Endothelial cell of umbilical vein (primary cell): ENCODE data around the gene RAB37. TPM values are rescaled to one million over a fixed set of nuclear protein-coding genes. Genes with fewer than 3 reads are reported as not detected.

ENCODE experiments used
- BruUV-seq: library from RNA; stranded (reverse); fragments of 400-500 nt; replicated peaks from 2 replicates; lab custom pipeline; 2021; lab: Mats Ljungman, UMichigan
- CTCF ChIA-PET: fragments of 300-600, 350-600 bp; sonication (Branson Sonifier 250); formaldehyde crosslinking; loops from one replicate; lab custom pipeline; 2021; ENCODE audit warnings: antibody characterized with exemption, inconsistent platforms; lab: Charles Lee
- POLR2A ChIA-PET: fragments of 300-600, 350-600 bp; sonication (Branson Sonifier 250); formaldehyde crosslinking; loops from one replicate; lab custom pipeline; 2021; ENCODE audit warnings: antibody characterized with exemption, inconsistent platforms; lab: Charles Lee
- DNase-seq: peaks from one replicate; pipeline ENCODE4 v3.0.0-alpha.2; 2011; ENCODE audit warnings: low read depth, low spot score
- FAIRE-seq: peaks from 2 replicates; lab custom pipeline; 2011; peaks lifted over from hg19 to GRCh38; lab: Jason Lieb, UNC
- H2AFZ ChIP-seq: 2 replicates; pipeline ENCODE4 v1.6.0; 2012; ENCODE audit warnings: low read depth, low read length, control low read depth, inconsistent platforms
- H3K27ac ChIP-seq: 2 replicates; pipeline ENCODE4 v1.5.1; 2011; ENCODE audit warnings: low read depth, mild to moderate bottlenecking, control low read depth, low read length, moderate library complexity; ENCODE audit not compliant: insufficient read depth
- H3K27me3 ChIP-seq, 2 experiments: 2 replicates each; pipeline versions ENCODE4 v1.6.0 to v1.6.1; 2011; ENCODE audit warnings: low read length in 2 of 2, mixed read lengths in 1 of 2; ENCODE audit not compliant: control insufficient read depth in 2 of 2, insufficient read depth in 2 of 2
- H3K36me3 ChIP-seq, 2 experiments: 2 replicates in 1 of 2; 3 replicates in 1 of 2; pipeline ENCODE4 v1.5.1; 2011; ENCODE audit warnings: low read length in 2 of 2, mild to moderate bottlenecking in 1 of 2, moderate library complexity in 1 of 2; ENCODE audit not compliant: control insufficient read depth in 2 of 2, insufficient read depth in 2 of 2; ENCODE audit errors: extremely low read depth in 1 of 2
- H3K4me1 ChIP-seq: 3 replicates; pipeline ENCODE4 v1.5.1; 2011; ENCODE audit warnings: mild to moderate bottlenecking, low read length; ENCODE audit not compliant: control insufficient read depth, insufficient read depth; ENCODE audit errors: extremely low read depth
- H3K4me2 ChIP-seq: 2 replicates; pipeline ENCODE4 v1.6.1; 2011; ENCODE audit warnings: low read length, control low read depth, mixed read lengths; ENCODE audit not compliant: insufficient read depth
- H3K4me3 ChIP-seq, 3 experiments: fragments of 200-600 bp in 1 of 3; sonication (generic), shearing (Covaris generic) in 1 of 3; replicated peaks in 1 of 3; 2 replicates each; pipeline ENCODE4 v1.5.1; 2011 to 2016; ENCODE audit warnings: control low read depth in 3 of 3, low read length in 3 of 3, mild to moderate bottlenecking in 2 of 3, inconsistent platforms in 1 of 3, low read depth in 1 of 3, moderate library complexity in 1 of 3; ENCODE audit not compliant: insufficient read depth in 1 of 3
- H3K79me2 ChIP-seq: 2 replicates; pipeline ENCODE4 v1.6.0; 2012; ENCODE audit warnings: low read length, inconsistent platforms; ENCODE audit not compliant: control insufficient read depth, insufficient read depth
- H3K9ac ChIP-seq: replicated peaks from 2 replicates; pipeline ENCODE3; 2011; ENCODE audit warnings: low read length, control low read depth; ENCODE audit not compliant: insufficient read depth; ENCODE audit errors: extremely low read depth
- H3K9me1 ChIP-seq: replicated peaks from 3 replicates; pipeline ENCODE4 v1.6.0; 2011; ENCODE audit warnings: mild to moderate bottlenecking, low read length; ENCODE audit not compliant: control insufficient read depth, insufficient read depth; ENCODE audit errors: extremely low read depth
- H3K9me3 ChIP-seq: replicated peaks from 2 replicates; pipeline ENCODE4 v1.5.1; 2012; ENCODE audit warnings: low read length, inconsistent platforms; ENCODE audit not compliant: control insufficient read depth, insufficient read depth
- H4K20me1 ChIP-seq: replicated peaks from 2 replicates; pipeline ENCODE3; 2011; ENCODE audit warnings: mild to moderate bottlenecking, low read length; ENCODE audit not compliant: control insufficient read depth, insufficient read depth; ENCODE audit errors: extremely low read depth
- EZH2 ChIP-seq: IDR thresholded peaks from 2 replicates; pipeline ENCODE4 v1.6.1; 2012; ENCODE audit warnings: borderline replicate concordance, low read depth, mild to moderate bottlenecking, moderate library complexity, low read length, inconsistent platforms; ENCODE audit not compliant: severe bottlenecking
- FOS ChIP-seq: IDR thresholded peaks from 2 replicates; pipeline ENCODE4 v1.6.1; 2011; ENCODE audit warnings: mild to moderate bottlenecking, low read length, moderate library complexity, borderline replicate concordance; ENCODE audit not compliant: insufficient read depth
- GATA2 ChIP-seq: IDR thresholded peaks from 2 replicates; pipeline ENCODE4 v1.7.0; 2011; ENCODE audit warnings: low read depth, mild to moderate bottlenecking, moderate library complexity, mixed read lengths, low read length; ENCODE audit not compliant: insufficient read length, insufficient read depth
- JUN ChIP-seq: IDR thresholded peaks from 2 replicates; pipeline ENCODE4 v1.6.1; 2011; ENCODE audit warnings: borderline replicate concordance, low read depth; ENCODE audit not compliant: insufficient read length, insufficient read depth
- MYC ChIP-seq: IDR thresholded peaks from one replicate; pipeline ENCODE4 v1.6.1; 2011; ENCODE audit warnings: mild to moderate bottlenecking, low read depth, low read length
- POLR2A ChIP-seq: IDR thresholded peaks from 2 replicates; pipeline ENCODE4 v1.6.1; 2012; ENCODE audit warnings: low read depth, mild to moderate bottlenecking, control low read depth, low read length
- POLR2AphosphoS5 ChIP-seq: IDR thresholded peaks from 2 replicates; pipeline ENCODE4 v1.6.1; 2012; ENCODE audit warnings: low read depth, mild to moderate bottlenecking, control low read depth, low read length, moderate library complexity; ENCODE audit not compliant: insufficient read depth
- dilution Hi-C: fragments of 300-500 bp; cut with MboI; formaldehyde crosslinking; loops from one replicate; pipeline ENCODE4 v1.15.0; 2019; ENCODE audit warnings: low sequenced_read_pairs; ENCODE audit not compliant: extremely low pct_ligation_motif_present
- intact Hi-C: fragments of 100-400 bp; cut with micrococcal nuclease; formaldehyde crosslinking; loops from one replicate; pipeline ENCODE4 v1.10.0; 2022
- polyA plus RNA-seq, 4 experiments: library from polyadenylated mRNA; depleted of rRNA in 3 of 4; stranded (reverse) in 3 of 4; unstranded in 1 of 4; fragments of >200 nt; gene quantifications; 2 replicates each; pipeline versions ENCODE4 v1.2.1 to v1.2.3, GENCODE V29; 2011 to 2012; ENCODE audit warnings: missing spikeins in 1 of 4
- total RNA-seq: library from RNA; stranded (reverse); gene quantifications from 2 replicates; pipeline ENCODE4 v1.2.3, GENCODE V29; 2021
- TF ChIP-seq, protein P1 (sequence below): IDR thresholded peaks from 2 replicates; pipeline ENCODE4 v1.6.1; 2011; ENCODE audit not compliant: insufficient read depth, insufficient read length
- TF ChIP-seq, protein P2 (sequence below), 2 donors: IDR thresholded peaks; 1 replicate in 1 of 2; 2 replicates in 1 of 2; pipeline ENCODE4 v1.5.1; 2011; ENCODE audit warnings: low read length in 2 of 2, mild to moderate bottlenecking in 2 of 2, moderate library complexity in 2 of 2, control low read depth in 1 of 2, inconsistent platforms in 1 of 2, low read depth in 1 of 2; ENCODE audit not compliant: insufficient read depth in 1 of 2; ENCODE audit errors: extremely low read depth in 1 of 2

The RAB37 gene
- total and polyA plus RNA-seq, 2 donors (not counting 3 experiments of a cell fraction or from before 2014, with no cell fraction given), result 0.11 TPM; not detected in 1

DNA sequence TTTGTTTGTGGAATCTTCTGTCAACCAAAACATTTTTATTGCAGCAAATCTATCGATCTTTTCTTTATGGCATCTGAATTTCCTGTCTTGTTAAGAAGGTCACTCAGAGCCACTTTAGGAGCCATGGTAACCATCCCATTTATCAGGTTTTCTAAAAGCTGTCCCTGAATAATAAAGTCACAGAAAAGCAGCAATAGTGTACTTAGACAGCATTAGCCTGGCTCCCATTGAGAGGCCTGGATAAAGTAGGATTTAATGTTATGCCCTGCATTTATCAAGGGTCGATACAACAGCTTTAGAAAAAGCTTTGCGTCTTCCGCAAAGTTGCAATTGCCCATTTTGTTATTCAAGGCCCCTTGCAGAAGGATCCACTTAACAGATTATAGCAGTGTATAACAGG, 14.3 kb upstream of the RAB37 start:
- TF ChIP-seq EZH2 (no peak), GATA2 (no peak), POLR2A (no peak)
- TF ChIP-seq, protein P1, sequence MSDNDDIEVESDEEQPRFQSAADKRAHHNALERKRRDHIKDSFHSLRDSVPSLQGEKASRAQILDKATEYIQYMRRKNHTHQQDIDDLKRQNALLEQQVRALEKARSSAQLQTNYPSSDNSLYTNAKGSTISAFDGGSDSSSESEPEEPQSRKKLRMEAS, result no peak
- H3K27me3 ChIP-seq, result no peaks in the 10 kb centered on the region
- POLR2A ChIA-PET, result no interaction called here

DNA sequence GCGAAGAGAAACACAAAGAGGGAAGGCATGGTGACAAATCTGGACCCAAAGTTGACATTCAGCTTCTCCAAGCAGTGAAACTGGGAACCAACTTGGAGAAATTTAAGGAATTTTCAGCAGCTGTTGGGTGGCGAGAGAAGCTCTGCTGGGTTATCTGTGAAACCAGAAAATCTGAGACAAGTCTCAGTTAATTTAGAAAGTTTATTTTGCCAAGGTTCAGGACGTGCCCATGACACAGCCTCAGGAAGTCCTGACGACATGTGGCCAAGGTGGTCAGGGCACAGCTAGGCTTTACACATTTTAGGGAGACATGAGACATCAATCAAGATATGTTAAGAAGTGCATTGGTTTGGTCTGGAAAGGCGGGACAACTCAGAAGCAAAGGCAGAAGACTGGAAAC, 13.2 kb upstream of the RAB37 start:
- intact Hi-C loops, result no loop called here
- H3K4me3 ChIP-seq, result no peak overlapping the region
- DNase-seq, result no peak
- H3K36me3 ChIP-seq, result no peaks in the 10 kb centered on the region
- H4K20me1 ChIP-seq, result no peaks in the 10 kb centered on the region
- dilution Hi-C loops, result no loop called here
- H3K4me2 ChIP-seq, result no peak overlapping the region
- H3K9me3 ChIP-seq, result no peaks in the 10 kb centered on the region
- H3K4me1 ChIP-seq, result no peaks in the 10 kb centered on the region
- FAIRE-seq, result no peak
- H3K9ac ChIP-seq, result no peak overlapping the region
- H3K27ac ChIP-seq, result no peak overlapping the region
- BruUV-seq, result no TSS peak
- ChIA-PET CTCF (interaction anchor here (1.2 kb wide), 1 partner anchor 47 kb away, joined by 3 read pairs; no protein-coding TSS in a partner anchor), POLR2A (no interaction called here)
- H2AFZ ChIP-seq, result no peak overlapping the region
- no peaks in the 10 kb centered on the region for H3K79me2 ChIP-seq
- TF ChIP-seq, protein P2, sequence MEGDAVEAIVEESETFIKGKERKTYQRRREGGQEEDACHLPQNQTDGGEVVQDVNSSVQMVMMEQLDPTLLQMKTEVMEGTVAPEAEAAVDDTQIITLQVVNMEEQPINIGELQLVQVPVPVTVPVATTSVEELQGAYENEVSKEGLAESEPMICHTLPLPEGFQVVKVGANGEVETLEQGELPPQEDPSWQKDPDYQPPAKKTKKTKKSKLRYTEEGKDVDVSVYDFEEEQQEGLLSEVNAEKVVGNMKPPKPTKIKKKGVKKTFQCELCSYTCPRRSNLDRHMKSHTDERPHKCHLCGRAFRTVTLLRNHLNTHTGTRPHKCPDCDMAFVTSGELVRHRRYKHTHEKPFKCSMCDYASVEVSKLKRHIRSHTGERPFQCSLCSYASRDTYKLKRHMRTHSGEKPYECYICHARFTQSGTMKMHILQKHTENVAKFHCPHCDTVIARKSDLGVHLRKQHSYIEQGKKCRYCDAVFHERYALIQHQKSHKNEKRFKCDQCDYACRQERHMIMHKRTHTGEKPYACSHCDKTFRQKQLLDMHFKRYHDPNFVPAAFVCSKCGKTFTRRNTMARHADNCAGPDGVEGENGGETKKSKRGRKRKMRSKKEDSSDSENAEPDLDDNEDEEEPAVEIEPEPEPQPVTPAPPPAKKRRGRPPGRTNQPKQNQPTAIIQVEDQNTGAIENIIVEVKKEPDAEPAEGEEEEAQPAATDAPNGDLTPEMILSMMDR (IDR thresholded peaks at IDR 0.05; ENCODE audit: extremely low read depth in 1 of 2, insufficient read depth in 1 of 2, low read depth in 1 of 2, low read length in 2 of 2), result no peak
- TF ChIP-seq, protein P1, result no peak
- TF ChIP-seq GATA2 (no peak), MYC (no peak), POLR2A (no peak), POLR2AphosphoS5 (no peak), FOS (no peak), EZH2 (no peak), JUN (no peak)
- H3K27me3 ChIP-seq, result no peaks in the 10 kb centered on the region
- H3K9me1 ChIP-seq, result no peaks in the 10 kb centered on the region

More for the DNA sequence above, 14.3 kb upstream of the RAB37 start:
- no peaks in the 10 kb centered on the region for H3K9me3 ChIP-seq
- DNase-seq, result no peak
- H3K9me1 ChIP-seq, result no peaks in the 10 kb centered on the region
- no peak overlapping the region for H2AFZ ChIP-seq
- H3K4me3 ChIP-seq, result no peak overlapping the region
- H4K20me1 ChIP-seq, result no peaks in the 10 kb centered on the region
- H3K27ac ChIP-seq, result no peak overlapping the region
- intact Hi-C loops (no loop called here), dilution Hi-C loops (no loop called here)
- no peak overlapping the region for H3K9ac ChIP-seq
- no peaks in the 10 kb centered on the region for H3K4me1 ChIP-seq
- no peaks in the 10 kb centered on the region for H3K36me3 ChIP-seq
- no peaks in the 10 kb centered on the region for H3K79me2 ChIP-seq
- BruUV-seq, result no TSS peak
- H3K4me2 ChIP-seq, result no peak overlapping the region
- FAIRE-seq, result no peak
- CTCF ChIA-PET, result no interaction called here
